WI38 (cell line): ENCODE measurements around the gene SNX25.

Source experiments
- H3K4me3 ChIP-seq: 2 replicates; pipeline ENCODE4 v1.5.1; 2011; ENCODE audit warnings: low read depth, mild to moderate bottlenecking, control low read depth, low read length
- CTCF ChIP-seq: IDR thresholded peaks from 2 replicates; pipeline ENCODE4 v1.5.1; 2012; ENCODE audit warnings: low read depth, mild to moderate bottlenecking, control low read depth, low read length

Gene SNX25

GRCh38 chr4:185283723-185284122 lies 74.3 kb downstream of the SNX25 start:
- no peak for TF ChIP-seq CTCF
- no peak overlapping the region for H3K4me3 ChIP-seq

GRCh38 chr4:185285632-185286393 lies 76.4 kb downstream of the SNX25 start:
- no peak for TF ChIP-seq CTCF

GRCh38 chr4:185286571-185286970 lies 77.2 kb downstream of the SNX25 start:
- no peak for TF ChIP-seq CTCF
- H3K4me3 ChIP-seq: no peak overlapping the region

More at GRCh38 chr4:185285632-185286393, 76.4 kb downstream of the SNX25 start:
- no peak overlapping the region for H3K4me3 ChIP-seq

- no peak overlapping the region for H3K4me3 ChIP-seq
Measured at GRCh38 chr4:185287031-185287430, 77.6 kb downstream of the SNX25 start.

GRCh38 chr4:185290018-185290607 lies 80.7 kb downstream of the SNX25 start:
- TF ChIP-seq CTCF: no peak
- no peak overlapping the region for H3K4me3 ChIP-seq

More at GRCh38 chr4:185287031-185287430, 77.6 kb downstream of the SNX25 start:
- no peak for TF ChIP-seq CTCF

GRCh38 chr4:185290656-185291055 lies 81.3 kb downstream of the SNX25 start:
- no peak overlapping the region for H3K4me3 ChIP-seq
- no peak for TF ChIP-seq CTCF

- no peak for TF ChIP-seq CTCF
- no peak overlapping the region for H3K4me3 ChIP-seq
Measured at GRCh38 chr4:185293202-185293601, 83.8 kb downstream of the SNX25 start.
